NCI-H510A (cell line): ENCODE data around the gene BUB1B.

Source experiments
- DNase-seq: peaks from one replicate; lab custom pipeline; 2025; lab: John Stamatoyannopoulos, UW

The BUB1B gene

DNA sequence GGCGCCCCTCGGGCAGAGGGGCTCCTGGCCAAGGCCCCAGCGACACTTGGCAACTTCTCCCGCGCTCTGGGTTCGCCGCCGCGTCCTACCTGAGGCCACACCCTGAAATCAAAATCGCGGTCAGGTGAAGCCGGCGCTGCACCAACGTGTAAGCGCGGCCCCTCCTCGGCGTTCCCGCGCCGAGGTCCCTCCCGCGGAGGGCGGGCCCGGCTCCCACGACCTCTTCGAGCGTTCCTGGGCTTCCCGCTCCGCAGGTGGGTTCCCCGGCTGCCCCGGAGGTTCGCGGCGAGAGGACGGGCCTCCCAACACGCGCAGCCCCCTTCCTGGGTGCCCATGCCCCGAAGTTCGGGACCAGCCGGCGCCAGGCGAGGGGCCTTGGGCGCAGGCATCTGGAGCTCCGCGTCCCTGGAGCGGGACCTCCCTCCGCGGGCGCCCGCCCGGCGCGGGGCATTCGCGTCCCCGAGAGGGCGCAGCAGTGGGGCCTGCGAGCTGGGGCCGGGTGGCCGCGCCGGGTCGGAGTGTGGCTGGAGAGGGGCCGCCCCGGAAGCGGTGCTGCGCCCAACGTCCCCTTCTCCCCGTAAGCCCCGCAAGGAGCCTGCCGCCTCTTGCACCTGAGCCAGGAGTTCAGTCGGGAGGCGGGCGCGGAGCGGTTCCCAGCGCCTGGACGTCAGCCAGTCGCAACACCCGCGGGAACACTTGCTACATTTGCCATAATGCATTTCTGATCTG lies 91.7 kb downstream of the BUB1B start:
- peak; percentile 55 for DNase-seq

DNA sequence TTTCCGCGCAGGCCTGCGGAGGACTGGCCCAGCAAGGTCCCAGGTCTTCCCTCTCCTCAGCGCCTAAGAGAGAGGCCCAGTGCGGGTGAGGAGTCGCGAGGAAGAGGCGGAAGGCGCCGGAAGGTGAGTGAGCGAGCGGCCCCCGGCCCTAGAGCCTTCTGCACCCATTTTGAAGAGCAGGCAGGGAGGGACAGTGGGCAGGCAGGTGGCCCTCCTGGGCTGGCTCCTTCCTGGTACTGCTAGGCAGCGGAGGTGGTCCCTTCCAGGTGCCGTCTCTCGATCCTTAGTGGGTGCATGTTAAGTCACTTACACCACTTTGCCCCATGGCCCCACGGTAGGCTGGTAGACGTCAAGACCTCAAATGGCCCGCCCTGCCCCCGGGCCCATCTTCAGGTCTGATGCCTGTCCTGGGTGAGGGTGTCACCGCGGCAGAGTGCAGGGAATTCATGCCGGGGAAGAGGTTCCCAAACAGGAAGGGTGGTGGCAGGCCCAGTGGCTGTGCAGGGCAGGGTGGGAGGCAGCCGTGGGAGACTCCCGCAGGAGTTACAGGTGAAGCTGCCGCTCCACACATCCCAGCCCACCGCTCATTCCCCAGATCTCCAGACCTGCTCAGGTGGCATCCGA lies 92.4 kb downstream of the BUB1B start:
- no peak for DNase-seq

DNA sequence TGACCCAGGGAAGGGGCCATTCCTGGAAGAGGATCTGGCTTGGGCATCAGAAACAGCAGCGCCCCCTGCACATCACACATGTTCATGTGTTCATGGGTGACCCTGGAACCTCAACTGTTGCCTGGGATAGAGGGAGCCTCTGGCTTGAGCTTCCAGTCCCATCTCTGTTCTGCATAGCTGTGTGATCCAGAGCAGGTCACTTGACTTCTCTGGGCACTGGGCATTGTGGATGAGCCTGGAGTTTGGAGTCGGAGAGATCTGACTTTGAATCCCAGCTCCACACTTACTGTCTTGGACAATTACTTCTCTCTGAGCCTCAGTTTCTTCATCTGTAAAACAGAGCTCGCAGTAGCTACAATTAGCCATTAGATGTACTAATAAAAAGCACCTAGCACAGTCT lies 93.6 kb downstream of the BUB1B start:
- DNase-seq, result no peak

DNA sequence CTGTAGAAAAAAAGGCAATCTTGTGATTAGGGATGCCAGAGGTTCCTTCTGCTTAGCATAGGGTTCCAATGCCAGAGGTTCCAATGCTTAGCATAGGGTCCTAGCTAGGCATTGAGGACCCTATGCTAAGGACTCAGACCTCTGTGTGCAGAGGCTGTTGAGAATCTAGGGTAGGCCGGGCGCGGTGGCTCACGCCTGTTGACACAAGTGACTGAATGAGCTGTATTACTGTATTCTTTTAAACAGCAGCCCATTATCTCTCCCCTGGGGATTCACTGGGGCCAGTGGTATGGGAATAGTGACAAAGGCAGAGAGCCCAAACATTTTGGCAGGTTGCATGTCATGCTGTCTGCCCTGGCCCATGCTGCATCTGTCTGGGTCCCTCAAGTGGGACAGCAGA lies 94.2 kb downstream of the BUB1B start:
- no peak for DNase-seq

DNA sequence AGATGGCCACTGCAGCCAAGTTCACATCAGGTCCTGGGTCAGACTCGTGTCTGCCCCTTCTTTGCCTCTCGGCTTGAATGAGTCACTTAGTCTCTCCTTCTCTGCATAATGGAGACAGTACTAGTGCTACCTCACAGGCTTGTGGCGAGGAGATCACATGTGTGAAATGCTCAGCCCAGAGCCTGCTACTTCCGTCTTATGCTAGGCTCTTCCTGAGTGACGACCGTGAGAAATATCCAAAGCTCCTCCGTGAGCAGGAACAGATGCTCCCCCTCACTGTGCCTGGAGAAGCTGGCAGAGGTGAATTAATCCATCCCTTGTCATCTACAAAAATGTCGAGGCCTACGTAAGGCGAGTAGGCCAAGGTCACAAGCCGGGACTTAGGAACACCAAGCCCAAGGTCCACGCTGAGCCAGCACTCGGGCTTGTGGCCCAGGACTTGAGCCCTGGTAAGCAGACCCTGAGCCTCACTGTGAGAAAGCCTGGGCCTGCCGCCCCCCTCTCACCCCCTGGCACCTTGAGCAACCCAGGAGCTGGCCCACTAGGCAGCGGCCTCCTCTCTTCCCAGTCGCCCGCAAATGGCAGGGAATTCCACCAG lies 95.9 kb downstream of the BUB1B start:
- DNase-seq, result no peak

DNA sequence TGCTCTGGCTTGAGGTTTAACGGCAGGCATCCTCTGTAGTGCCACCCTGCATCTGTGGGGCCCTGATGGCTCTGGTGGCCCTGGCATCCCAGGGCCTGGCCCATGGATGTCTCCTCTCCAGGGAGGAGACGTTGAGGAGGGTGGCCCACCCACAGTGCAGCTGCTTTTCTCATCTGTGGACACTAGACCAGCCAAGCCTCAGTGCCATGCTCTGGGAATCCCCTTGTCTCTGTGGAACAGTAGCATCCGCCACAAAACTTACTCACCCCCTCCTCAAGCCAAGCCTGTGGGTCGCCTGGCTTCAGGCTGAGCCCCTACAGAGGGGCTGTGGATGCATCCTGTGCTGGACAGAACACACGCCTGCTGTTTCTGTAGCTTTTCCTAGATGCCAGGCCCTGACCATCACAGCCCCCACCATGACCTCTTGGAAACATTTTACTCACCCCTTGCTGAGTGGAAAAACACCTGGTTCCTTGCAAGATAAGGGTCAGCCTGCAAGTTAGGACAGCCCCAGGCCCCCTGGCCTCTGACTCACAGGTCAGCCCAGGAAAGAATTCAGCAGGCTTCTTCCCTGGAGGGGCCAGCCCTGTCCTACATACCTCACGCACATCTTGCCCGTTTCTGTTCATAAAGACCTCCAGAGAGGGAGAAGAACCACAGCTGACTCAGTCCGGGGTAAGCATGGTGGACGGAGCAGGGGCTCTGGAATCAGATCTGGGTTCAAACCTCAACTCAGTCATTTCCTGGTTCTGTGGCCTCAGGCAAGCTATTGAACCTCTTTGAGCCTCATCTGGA lies 97.0 kb downstream of the BUB1B start:
- DNase-seq, result no peak

DNA sequence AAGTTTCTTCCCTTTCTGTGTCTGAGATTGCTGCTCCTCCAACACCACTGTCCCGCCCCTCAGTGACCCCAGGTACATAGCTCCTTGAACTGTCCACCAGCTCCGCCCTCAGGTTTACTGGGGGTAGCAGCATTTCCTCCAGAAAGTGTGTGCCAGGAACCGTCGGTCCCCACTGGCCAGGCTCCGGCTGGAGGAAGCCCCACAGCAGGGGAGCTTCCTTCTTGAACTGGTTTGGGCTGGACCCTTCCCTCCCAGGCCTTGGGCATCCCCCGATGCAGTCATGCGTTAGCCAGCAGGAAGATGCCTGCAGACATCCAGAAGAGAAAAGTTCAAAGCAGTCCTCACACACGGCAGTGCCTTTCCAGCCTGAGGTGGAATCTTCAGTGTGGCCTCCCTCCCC lies 97.7 kb downstream of the BUB1B start:
- DNase-seq, result no peak

DNA sequence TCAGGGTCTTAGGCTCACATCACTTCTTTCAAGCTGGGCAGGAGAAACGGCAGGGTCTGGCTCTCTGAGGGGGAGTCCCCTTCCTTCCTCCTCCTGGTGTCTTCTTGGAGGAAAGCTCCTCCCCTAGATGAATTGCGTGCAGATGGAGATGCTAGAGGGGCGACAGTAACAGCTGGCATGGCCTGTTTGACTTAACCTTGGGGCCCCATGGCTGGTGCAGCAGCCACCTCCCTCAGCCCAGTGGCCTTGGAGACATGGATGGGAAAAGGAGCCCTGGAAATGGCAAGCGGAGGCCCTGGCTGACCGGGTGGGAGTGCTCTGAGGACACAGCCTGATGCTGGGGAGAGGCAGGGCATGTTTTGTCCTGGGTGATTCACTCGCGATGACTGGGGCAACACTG lies 98.2 kb downstream of the BUB1B start:
- no peak for DNase-seq

DNA sequence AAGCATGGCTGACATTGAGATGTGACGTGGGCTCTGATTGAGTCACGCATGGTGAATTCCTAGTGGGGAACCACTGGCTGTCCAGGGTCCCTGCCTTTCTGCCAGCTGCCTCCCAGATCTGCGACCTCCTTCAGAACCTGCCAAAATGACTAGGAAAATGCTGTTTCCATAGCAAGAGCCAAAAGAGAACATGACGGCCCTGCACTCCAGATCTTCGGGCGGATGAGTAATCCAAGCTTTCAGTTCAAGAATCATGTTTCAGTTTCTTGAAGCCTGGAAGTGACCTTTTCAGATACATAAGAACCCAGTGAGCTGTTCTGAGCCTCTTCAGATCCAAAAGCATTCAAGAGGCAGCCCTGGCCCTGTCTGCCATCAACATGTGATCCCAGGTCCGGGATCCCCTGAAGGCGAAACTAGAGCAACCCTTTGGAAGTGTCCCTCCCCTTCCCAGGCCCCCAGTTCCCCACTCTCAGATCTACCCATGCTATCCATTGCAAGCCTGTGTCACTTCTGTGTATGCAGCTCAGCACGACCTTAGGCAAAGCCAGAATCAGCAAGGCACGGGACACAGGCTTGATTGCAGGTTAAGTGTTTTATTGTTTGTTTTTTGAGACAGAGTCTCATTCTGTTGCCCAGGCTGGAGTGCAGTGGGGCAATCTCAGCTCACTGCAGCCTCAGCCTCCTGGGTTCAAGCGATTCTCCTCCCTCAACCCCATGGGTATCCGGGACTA lies 102.3 kb downstream of the BUB1B start:
- no peak for DNase-seq

DNA sequence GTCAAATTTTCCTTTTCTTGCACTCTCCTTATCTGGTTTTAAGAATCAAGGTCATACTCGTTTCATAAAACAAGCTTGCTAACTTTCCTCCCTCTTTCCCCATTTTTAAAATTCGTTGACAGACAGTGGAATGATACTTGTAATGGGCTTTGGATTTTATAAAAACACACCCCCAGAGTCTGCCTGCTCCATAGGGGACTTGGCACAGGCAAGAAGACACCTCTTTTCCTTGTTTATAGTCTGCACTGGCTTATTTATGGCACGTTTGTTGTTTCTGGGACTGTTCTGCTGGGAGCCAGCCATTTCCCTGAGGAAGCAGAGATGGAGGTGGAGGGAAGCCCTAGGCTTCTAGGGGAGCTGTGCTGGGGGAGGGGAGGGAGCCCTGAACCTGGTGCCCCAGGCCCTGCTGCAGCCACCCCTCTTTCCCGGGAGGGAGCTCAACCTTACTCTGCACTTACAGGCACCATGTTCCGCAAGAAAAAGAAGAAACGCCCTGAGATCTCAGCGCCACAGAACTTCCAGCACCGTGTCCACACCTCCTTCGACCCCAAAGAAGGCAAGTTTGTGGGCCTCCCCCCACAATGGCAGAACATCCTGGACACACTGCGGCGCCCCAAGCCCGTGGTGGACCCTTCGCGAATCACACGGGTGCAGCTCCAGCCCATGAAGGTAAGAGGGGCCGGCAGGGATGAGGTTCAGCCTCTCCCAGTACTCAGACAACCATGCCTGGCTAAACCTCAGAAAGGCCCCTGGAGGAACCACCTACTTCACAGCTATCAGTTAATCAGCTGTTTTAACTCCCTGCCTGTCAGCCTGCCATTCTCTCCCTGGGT lies 103.7 kb downstream of the BUB1B start:
- no peak for DNase-seq

DNA sequence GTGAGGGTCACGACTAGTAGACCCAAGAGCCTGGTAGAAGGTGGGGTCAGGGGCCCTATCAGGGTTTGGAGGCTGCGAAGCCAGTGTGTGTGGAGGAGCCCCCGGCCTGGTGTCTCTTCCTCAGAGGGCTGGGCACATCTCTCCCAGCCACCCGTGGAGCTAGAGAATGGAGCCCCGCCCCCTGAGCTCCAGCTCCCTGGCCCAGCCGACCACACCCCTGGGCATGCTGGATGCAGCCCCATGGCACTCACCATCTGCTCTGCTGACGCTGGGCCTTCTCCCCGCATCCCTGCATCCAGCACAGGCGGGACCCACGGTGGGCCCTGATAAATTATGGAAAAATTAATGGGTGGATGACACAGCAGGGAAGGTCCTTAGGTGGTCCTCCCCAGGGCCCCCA lies 104.5 kb downstream of the BUB1B start:
- no peak for DNase-seq

DNA sequence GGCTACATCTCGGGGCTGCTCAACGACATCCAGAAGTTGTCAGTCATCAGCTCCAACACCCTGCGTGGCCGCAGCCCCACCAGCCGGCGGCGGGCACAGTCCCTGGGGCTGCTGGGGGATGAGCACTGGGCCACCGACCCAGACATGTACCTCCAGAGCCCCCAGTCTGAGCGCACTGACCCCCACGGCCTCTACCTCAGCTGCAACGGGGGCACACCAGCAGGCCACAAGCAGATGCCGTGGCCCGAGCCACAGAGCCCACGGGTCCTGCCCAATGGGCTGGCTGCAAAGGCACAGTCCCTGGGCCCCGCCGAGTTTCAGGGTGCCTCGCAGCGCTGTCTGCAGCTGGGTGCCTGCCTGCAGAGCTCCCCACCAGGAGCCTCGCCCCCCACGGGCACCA lies 105.0 kb downstream of the BUB1B start:
- no peak for DNase-seq

DNA sequence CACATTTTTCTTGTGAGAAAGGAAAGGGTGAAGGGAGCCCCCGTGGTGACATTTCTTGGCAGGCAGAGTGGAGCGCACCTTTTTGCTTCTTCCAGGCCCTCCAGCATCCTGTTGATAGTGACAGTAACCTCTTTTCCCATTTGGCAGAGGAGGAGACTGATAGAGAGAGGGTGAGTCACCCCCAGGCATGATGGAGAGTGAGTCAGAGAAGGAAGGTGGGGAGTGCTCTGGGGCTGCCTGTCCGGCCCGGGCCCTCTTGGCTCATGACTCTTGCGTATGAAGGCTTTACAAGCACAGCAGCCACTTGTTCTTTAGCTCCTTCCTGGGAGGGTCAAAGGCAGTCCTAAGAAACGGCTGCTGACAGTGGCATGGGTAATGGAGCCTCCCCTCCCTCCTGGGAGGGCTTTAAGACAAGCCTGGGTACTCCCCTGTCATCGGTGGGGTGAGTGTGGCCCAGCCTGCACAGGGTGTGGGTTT lies 106.0 kb downstream of the BUB1B start:
- DNase-seq, result no peak

DNA sequence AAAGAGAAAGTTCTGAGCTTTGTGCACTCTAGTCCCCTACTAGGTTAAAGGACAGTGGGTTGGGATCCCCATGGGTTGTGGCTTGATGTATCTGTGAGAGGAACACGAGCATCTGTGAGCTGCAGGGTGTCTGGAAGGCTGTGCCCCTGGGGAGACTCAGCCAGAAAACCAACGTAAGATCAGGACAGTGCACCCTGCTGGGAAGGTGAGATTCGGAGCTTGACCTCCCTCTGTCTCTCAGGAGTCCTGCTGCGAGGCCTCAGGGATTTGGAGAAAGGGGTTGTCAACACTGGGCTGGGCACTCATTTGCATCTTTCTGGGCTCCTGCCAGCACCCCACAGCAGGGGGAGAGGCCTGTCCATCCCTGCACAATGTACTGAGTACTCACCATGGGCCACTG lies 106.8 kb downstream of the BUB1B start:
- no peak for DNase-seq

DNA sequence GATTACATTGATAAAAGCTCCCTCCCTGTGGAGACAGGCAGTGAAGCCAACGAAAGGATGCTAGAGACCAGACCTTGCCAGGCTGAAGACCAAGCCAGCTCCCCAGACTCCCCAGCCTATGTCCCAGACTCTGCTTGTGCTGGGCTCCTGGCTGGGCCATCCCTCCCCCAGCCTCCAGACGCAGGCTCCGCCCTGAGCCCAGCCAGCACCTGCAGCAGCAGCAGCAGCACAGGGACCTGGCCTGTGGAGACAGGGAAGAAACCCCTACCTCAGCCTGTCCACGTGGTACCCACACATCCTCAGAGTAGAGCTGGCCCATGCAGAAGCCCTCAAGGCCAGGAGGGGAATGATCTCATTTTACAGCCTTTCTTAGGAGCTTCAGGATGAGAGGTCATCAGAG lies 108.7 kb downstream of the BUB1B start:
- DNase-seq, result no peak

DNA sequence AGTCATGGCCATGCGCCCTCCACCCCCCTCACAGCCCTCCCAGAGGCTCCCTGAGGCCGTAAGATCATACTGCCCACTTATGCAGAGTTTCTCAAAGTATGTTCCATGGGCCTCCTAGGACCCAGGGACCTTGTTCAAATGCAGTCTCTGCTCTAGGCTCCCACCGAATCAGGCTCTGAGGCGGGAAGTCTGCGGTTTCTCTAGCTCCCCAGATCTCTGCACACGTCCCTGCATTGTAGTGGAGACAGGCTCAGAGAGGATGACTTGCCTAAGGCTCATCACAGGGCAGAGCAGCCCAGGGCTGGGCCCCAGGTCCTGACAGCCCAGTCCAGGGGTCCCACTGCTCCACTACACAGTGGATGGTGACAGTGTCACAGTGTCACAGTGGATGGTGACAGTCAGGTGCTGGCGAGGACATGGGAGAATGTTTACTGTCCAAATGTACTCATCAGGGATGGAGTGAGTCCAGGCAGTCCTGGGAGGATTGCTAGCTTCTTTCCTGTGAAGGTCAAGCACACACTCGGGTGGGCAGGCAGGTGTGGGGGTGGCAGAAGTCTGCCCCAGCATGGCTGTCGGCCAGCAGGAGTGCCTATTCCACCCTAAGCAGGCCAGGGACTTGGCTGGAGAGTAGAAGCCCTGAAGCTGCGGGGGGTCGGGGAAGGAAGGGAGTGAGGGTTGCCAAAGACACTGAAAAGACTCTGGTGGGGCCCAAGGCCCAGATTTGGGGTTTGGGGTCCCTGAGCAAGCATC lies 109.6 kb downstream of the BUB1B start:
- DNase-seq, result no peak
